PC-9 (cell line): ENCODE measurements around the gene GIGYF1.

ENCODE experiments used
- CTCF ChIP-seq: fragments of 200-600 bp; sonication (generic); conservative IDR thresholded peaks from 2 replicates; pipeline ENCODE4 v1.6.1; 2017; ENCODE audit warnings: mixed run types, antibody characterized with exemption, mild to moderate bottlenecking, moderate library complexity
- EZH2 ChIP-seq: fragments of 200-600 bp; sonication (generic); IDR thresholded peaks from 2 replicates; pipeline ENCODE4 v1.8.0; 2017; ENCODE audit warnings: antibody characterized with exemption, low read depth

GRCh38 chr7:100739934-100740333 lies 45.9 kb upstream of the GIGYF1 start:
- no peak for TF ChIP-seq CTCF
- TF ChIP-seq EZH2 = no peak
